BLaER1 treated with 17β-estradiol and CSF1 and Interleukin-3, amounts not matched to agents 10 nM and 100 nM (cell line): Measurements from ENCODE around the gene KRTAP10-7.
"Not testable (repeated sequence)": the region's sequence is repeated elsewhere in the genome, so short reads cannot be mapped to it uniquely, and the experiment has no call there.

Experiments used
- H3K27ac ChIP-seq, 11 experiments: shearing (Covaris generic); formaldehyde crosslinking; 2 replicates each; pipeline ENCODE4 v1.8.1; 2022
- H3K27me3 ChIP-seq, 11 experiments: shearing (Covaris generic); formaldehyde crosslinking; 2 replicates each; pipeline ENCODE4 v1.8.1; 2022
- H3K36me3 ChIP-seq, 11 experiments: shearing (Covaris generic); formaldehyde crosslinking; 2 replicates each; pipeline ENCODE4 v1.8.1; 2022
- H3K4me1 ChIP-seq, 10 experiments: shearing (Covaris generic); formaldehyde crosslinking; 2 replicates each; pipeline ENCODE4 v1.8.1; 2022
- H3K4me2 ChIP-seq, 11 experiments: shearing (Covaris generic); formaldehyde crosslinking; 2 replicates each; pipeline ENCODE4 v1.8.1; 2022
- H3K4me3 ChIP-seq, 10 experiments: shearing (Covaris generic); formaldehyde crosslinking; 2 replicates each; pipeline ENCODE4 v1.8.1; 2022
- H3K9ac ChIP-seq, 11 experiments: shearing (Covaris generic); formaldehyde crosslinking; 2 replicates each; pipeline ENCODE4 v1.8.1; 2022
- H3K9me3 ChIP-seq, 11 experiments: shearing (Covaris generic); formaldehyde crosslinking; replicated peaks in 1 of 11; 2 replicates each; pipeline ENCODE4 v1.8.1; 2022
- H4K20me1 ChIP-seq, 11 experiments: shearing (Covaris generic); formaldehyde crosslinking; 2 replicates each; pipeline ENCODE4 v1.8.1; 2022
- Cebpa-rat ChIP-seq, 11 experiments: shearing (Covaris generic); IDR thresholded peaks; 2 replicates each; pipeline ENCODE4 v1.8.1; 2022

The KRTAP10-7 gene

DNA sequence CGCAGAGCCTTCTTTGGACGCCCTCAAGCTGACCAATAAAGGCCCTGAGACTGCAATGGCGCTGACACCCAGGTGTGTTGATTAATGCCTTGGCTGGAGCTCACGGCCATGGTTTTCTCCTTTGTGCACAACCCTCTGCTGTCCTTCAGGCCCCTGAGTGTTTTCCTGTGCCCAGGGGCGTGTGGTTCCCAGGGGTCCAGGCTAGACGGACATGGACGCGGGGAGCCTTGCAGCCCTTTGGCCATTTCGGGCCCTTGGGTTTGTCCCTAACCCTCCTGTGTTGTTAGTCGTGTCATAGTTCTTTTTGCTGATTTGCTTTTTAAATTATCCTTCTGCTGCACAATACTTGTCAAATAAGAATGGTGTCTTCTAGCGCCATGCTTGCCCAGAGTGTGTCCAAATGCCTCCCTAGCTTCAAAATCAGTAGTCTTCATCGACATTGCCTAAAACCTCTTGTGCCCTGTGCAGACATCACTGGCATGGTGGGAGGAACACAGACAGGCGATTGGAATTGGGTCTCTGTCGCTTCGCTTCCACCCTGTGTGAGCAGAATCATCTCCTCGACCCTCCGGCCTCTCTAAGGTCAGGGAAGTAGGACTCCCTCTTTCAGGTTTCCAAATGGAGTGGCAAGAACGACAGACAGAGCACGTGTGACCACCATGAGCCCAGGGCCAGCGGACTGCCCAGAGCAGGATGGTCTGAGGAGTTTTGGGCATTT lies 24.9 kb upstream of the KRTAP10-7 start:
- 0 out of 22 replicates have a peak, but pooled peaks cover 0 to 5% (median 0%) of the 10 kb centered on the region in 11 experiments for H3K36me3 ChIP-seq
- no peaks in the 10 kb centered on the region for H3K27me3 ChIP-seq
- H3K4me2 ChIP-seq = no peak overlapping the region
- no peak for TF ChIP-seq Cebpa-rat (IDR thresholded peaks at IDR 0.05)
- no peaks in the 10 kb centered on the region for H3K4me1 ChIP-seq
- H3K9me3 ChIP-seq = peaks cover 54 to 65% (median 58%) of the 10 kb centered on the region in 11 experiments
- H3K4me3 ChIP-seq = no peak overlapping the region
- H3K9ac ChIP-seq = no peak overlapping the region
- H4K20me1 ChIP-seq = no peaks in the 10 kb centered on the region
- H3K27ac ChIP-seq = no peak overlapping the region

DNA sequence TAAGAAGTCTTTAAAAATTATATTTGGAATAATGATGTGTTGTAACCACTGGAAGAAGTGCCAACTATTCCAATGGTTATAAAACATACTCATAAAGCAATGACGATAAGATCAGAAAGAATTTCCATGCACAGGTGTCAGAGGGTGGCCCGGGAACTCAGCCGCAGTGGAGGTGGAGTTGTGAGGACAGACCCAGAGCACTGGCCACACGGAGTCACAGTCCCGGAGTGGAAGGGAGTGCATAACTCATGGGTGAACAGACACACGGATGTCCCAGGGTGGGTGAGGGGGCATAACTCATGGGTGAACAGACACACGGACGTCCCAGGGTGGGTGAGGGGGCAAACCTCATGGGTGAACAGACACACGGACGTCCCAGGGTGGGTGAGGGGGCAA lies 24.4 kb upstream of the KRTAP10-7 start:
- no peaks in the 10 kb centered on the region for H3K27me3 ChIP-seq
- no peak for TF ChIP-seq Cebpa-rat (IDR thresholded peaks at IDR 0.05)
- no peak overlapping the region for H3K27ac ChIP-seq
- H3K36me3 ChIP-seq = 0 out of 22 replicates have a peak, but pooled peaks cover 0 to 5% (median 0%) of the 10 kb centered on the region in 11 experiments
- H3K4me2 ChIP-seq = no peak overlapping the region
- no peaks in the 10 kb centered on the region for H4K20me1 ChIP-seq
- peaks cover 55 to 65% (median 59%) of the 10 kb centered on the region in 11 experiments for H3K9me3 ChIP-seq
- no peak overlapping the region for H3K4me3 ChIP-seq
- H3K9ac ChIP-seq = no peak overlapping the region
- H3K4me1 ChIP-seq = no peaks in the 10 kb centered on the region

DNA sequence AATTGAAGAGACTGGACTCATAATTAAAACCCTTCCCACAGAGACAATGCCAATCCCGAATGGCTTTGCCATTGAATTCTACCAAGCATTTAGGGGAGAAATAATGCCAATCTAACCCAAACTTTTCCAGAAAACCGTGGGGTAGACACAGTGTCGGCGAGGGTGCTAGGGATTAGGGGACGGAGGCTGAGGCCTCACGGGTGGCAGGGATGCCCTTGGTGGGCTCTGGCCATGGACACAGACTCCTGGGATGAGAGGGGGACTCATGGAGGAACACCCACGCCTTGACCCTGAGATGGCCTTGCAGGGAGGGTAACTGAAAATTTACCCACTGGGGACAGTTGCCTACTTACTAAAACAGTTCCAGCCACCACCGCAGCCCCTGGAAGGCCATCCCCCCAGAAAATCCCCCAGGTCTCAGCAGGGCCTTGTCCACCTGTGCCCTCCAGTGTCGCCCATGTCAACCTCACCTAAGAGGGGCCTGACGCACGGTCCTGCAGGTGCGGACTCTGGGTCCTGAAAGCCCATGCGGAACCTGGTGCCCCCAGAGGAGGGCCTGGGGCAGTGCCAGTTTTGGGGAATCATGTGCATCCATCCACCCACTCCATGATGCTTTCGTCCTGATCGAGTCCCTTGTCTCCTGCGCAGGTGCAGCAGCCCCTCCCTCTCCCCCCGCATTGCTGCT lies 21.9 kb upstream of the KRTAP10-7 start:
- H3K4me1 ChIP-seq = peaks cover 0 to 12% (median 2%) of the 10 kb centered on the region in 10 experiments; a peak in 7 of 20 replicates
- H3K36me3 ChIP-seq = 0 out of 22 replicates have a peak, but pooled peaks cover 0 to 5% (median 0%) of the 10 kb centered on the region in 11 experiments
- no peak overlapping the region for H3K4me3 ChIP-seq
- peaks cover 60 to 69% (median 67%) of the 10 kb centered on the region in 11 experiments for H3K9me3 ChIP-seq
- H3K27ac ChIP-seq = no peak overlapping the region
- no peaks in the 10 kb centered on the region for H4K20me1 ChIP-seq
- H3K4me2 ChIP-seq = no peak overlapping the region
- H3K27me3 ChIP-seq = no peaks in the 10 kb centered on the region
- no peak overlapping the region for H3K9ac ChIP-seq
- no peak for TF ChIP-seq Cebpa-rat (IDR thresholded peaks at IDR 0.05)

DNA sequence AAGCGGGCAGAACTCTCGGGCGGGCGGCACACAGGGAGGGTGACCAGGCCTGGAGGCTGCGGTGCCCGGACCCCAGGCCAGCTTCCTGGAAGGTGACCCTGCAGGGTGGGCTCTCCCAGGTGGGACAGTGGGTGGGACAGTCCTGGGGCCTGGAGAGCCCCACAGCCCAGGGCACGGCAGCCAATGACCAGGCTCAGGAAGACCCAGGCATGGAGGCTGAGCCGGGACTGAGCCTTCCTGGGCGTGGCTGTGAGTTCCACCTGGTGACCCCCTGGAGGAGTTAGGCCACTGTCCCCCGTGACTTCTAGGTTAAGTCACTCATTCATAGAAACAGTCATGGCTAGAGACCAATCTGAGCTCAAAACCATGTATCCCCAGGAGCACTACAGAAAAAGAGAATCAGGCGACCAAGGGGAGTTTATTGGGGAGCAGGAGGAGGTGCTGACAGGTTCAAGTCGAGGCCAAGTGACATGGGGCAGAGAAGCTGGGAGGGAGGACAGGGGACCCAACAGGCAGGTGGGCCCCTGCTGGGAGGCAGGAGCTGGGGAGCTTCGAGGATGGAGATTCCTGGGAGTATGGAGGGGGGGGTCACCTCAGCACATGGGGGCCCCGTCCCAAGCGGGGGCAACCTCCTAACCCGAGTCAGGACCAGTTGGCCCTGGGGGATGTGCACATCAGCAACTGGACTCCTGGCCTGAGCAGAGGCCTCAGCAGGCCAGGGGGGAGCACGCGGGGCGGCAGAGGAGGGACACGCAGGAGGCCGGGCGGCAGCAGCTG lies 21.2 kb upstream of the KRTAP10-7 start:
- Histone ChIP-seq H3K9ac (no peak overlapping the region), H3K9me3 (peaks cover 60 to 69% (median 67%) of the 10 kb centered on the region in 11 experiments), H3K27ac (no peak overlapping the region), H3K27me3 (no peaks in the 10 kb centered on the region), H4K20me1 (no peaks in the 10 kb centered on the region), H3K4me1 (peaks cover 0 to 12% (median 2%) of the 10 kb centered on the region in 10 experiments; a peak in 7 of 20 replicates), H3K4me3 (no peak overlapping the region), H3K4me2 (no peak overlapping the region), H3K36me3 (0 out of 22 replicates have a peak, but pooled peaks cover 0 to 5% (median 0%) of the 10 kb centered on the region in 11 experiments)
- TF ChIP-seq Cebpa-rat (IDR thresholded peaks at IDR 0.05) = no peak

DNA sequence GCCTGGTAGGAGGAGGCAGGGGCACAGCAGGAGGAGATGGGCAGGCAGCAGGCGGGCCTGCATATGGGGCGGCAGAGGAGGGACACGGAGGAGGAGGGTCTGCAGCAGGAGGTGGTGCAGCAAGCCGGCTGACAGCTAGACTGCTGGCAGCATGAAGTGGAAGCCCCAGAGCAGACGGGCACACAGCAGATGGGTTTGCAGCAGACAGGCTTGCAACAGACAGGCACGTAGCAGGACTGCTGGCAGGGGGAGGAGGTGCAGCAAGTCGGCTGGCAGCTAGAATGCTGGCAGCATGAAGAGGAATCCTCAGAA lies 20.6 kb upstream of the KRTAP10-7 start:
- Histone ChIP-seq H3K4me2 (no peak overlapping the region), H3K9me3 (peaks cover 60 to 69% (median 67%) of the 10 kb centered on the region in 11 experiments), H3K27me3 (no peaks in the 10 kb centered on the region), H3K9ac (no peak overlapping the region), H3K4me3 (no peak overlapping the region), H3K27ac (no peak overlapping the region), H4K20me1 (no peaks in the 10 kb centered on the region), H3K36me3 (0 out of 22 replicates have a peak, but pooled peaks cover 0 to 5% (median 0%) of the 10 kb centered on the region in 11 experiments), H3K4me1 (peaks cover 0 to 14% (median 2%) of the 10 kb centered on the region in 10 experiments; a peak in 7 of 20 replicates)
- TF ChIP-seq Cebpa-rat (IDR thresholded peaks at IDR 0.05) = no peak

DNA sequence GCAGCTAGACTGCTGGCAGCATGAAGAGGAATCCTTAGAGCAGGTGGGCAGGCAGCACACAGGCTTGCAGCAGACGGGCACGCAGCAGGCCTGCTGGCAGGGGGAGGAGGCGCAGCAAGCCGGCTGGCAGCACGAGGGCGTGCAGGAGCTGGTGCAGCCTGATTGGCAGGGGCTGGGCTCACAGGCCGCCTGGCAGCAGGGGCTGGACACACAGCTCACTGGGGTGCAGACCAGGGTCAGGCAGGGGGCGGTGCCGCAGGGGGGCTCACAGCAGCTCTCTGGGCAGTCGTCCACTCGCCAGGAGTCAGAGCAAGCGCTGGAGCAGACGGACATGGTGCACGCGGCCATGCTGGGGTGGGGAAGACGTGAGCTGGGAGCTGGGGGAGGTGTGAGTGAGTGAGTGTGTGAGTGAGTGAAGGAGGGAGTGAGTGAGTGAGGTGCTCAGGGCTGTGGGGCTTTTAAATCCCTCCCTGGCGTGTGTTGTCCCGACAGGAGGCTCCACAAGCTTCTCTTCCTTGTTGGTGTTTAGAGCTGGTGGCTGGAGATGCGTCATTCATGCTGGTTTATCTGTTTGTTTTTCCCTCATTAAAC lies 20.1 kb upstream of the KRTAP10-7 start, which contains the start of gene KRTAP10-5:
TSS of gene KRTAP10-5 (minus strand) at position 374 of the 591 bp plus-strand sequence. CDS start at position 348, 26 bp downstream.
- peak within 1 kb of the TSS in 3 of 11 experiments; percentile 21 to 42 (median 39); a peak in 1 of 22 replicates for H3K4me2 ChIP-seq
- H4K20me1 ChIP-seq, H3K27ac ChIP-seq, H3K9ac ChIP-seq, H3K36me3 ChIP-seq, H3K4me3 ChIP-seq, H3K27me3 ChIP-seq: not testable (repeated sequence)
- peaks cover 0 to 14% (median 2%) of the 10 kb centered on the region in 10 experiments; a peak in 7 of 20 replicates for H3K4me1 ChIP-seq
- H3K9me3 ChIP-seq = peaks cover 60 to 71% (median 67%) of the 10 kb centered on the region in 11 experiments

DNA sequence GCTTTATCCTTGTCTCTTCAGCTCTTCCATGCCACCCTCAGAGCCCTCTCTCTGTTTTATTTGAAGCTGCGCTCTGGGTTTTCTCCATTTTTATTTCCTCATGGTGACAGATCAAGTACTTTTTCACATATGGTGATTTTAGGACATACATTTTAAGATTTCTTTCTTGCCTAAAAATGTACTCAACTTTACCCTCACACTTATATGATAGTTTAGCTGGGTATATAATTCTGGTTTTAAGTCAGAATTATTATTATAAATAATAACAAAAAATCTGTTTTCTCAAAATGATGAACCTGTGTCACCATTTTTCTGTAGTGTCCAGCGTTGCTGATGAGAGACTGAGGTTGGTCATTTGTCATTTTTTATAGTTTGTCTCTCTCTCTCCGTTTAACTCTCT lies 19.2 kb upstream of the KRTAP10-7 start:
- Histone ChIP-seq H3K4me1 (peaks cover 0 to 14% (median 2%) of the 10 kb centered on the region in 10 experiments; a peak in 7 of 20 replicates), H3K4me3 (no peak overlapping the region; a peak in 1 of 20 replicates), H3K27ac (no peak overlapping the region), H3K9me3 (peaks cover 60 to 77% (median 66%) of the 10 kb centered on the region in 11 experiments), H3K4me2 (peak overlapping the region in 1 of 11 experiments; percentile 39; a peak in 1 of 22 replicates), H3K36me3 (0 out of 22 replicates have a peak, but pooled peaks cover 0 to 5% (median 0%) of the 10 kb centered on the region in 11 experiments), H3K27me3 (no peaks in the 10 kb centered on the region), H3K9ac (no peak overlapping the region), H4K20me1 (no peaks in the 10 kb centered on the region)
- no peak for TF ChIP-seq Cebpa-rat (IDR thresholded peaks at IDR 0.05)

DNA sequence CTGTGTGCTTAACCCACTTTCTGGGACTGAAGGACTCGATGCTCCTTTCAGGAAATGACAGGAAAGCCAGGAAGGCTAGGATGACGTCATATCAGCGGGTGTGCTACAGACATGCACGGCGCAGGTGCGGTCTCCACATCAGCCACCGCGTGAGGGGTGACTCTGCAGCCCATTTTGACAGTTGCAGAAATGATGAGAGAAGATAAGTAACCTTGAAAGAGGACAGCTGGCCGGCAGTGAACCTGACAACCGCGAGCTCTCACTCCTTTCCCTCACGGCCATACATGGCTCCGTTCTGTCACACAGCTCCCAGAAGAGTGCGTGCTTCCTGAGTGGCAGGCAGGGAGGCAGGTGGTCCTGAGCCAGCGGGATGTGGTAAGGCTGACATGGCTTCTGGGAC lies 18.3 kb upstream of the KRTAP10-7 start:
- Histone ChIP-seq H3K4me1 (peaks cover 0 to 14% (median 2%) of the 10 kb centered on the region in 10 experiments; a peak in 7 of 20 replicates), H3K27me3 (no peaks in the 10 kb centered on the region), H3K4me3 (no peak overlapping the region), H4K20me1 (no peaks in the 10 kb centered on the region), H3K36me3 (0 out of 22 replicates have a peak, but pooled peaks cover 0 to 5% (median 0%) of the 10 kb centered on the region in 11 experiments), H3K9ac (no peak overlapping the region), H3K27ac (no peak overlapping the region), H3K4me2 (peak overlapping the region in 4 of 11 experiments; percentile 21 to 42 (median 36); a peak in 6 of 22 replicates), H3K9me3 (peaks cover 52 to 68% (median 57%) of the 10 kb centered on the region in 11 experiments)
- no peak for TF ChIP-seq Cebpa-rat (IDR thresholded peaks at IDR 0.05)
